ENCODE measurements around the gene MAP2. TPM values are rescaled to one million over a fixed set of nuclear protein-coding genes. Genes with fewer than 3 reads are reported as not detected.

MAP2 gene
- total RNA-seq, 1 experiment from 2014 or later: 7.6 TPM

GRCh38 chr2:209547726-209548125 is 123.9 kb downstream of the MAP2 start (continued):
- TF ChIP-seq HMGXB4 (CRISPR knock-in tag; IDR thresholded peaks at IDR 0.05): no peak
- no peak for TF ChIP-seq USF1 (CRISPR knock-in tag; IDR thresholded peaks at IDR 0.05)
- TF ChIP-seq CDX4 (CRISPR knock-in tag; IDR thresholded peaks at IDR 0.05; ENCODE audit: borderline replicate concordance): no peak

- H3K36me3 Mint-ChIP-seq: no peaks in the 10 kb centered on the region
- no peaks in the 10 kb centered on the region for H3K9me3 Mint-ChIP-seq
- no peak for ATAC-seq
- TF ChIP-seq ZNF532 (CRISPR knock-in tag; IDR thresholded peaks at IDR 0.05; ENCODE audit: borderline replicate concordance): no peak
- TF ChIP-seq ZNF512 (CRISPR knock-in tag; IDR thresholded peaks at IDR 0.05; ENCODE audit: borderline replicate concordance): no peak
- no peak for TF ChIP-seq SOX15 (CRISPR knock-in tag; IDR thresholded peaks at IDR 0.05)
- no peak for TF ChIP-seq ZNF396 (CRISPR knock-in tag; IDR thresholded peaks at IDR 0.05; ENCODE audit: borderline replicate concordance)
- TF ChIP-seq ZNF416 (CRISPR knock-in tag; IDR thresholded peaks at IDR 0.05): no peak
- no peak for TF ChIP-seq E2F5 (CRISPR knock-in tag; IDR thresholded peaks at IDR 0.05)
- no peak for TF ChIP-seq ZNF425 (CRISPR knock-in tag; conservative IDR thresholded peaks at IDR 0.05)
- no peak for TF ChIP-seq FOXJ3 (CRISPR knock-in tag; IDR thresholded peaks at IDR 0.05; ENCODE audit: borderline replicate concordance)
- no peak for TF ChIP-seq GRHL2 (CRISPR knock-in tag; IDR thresholded peaks at IDR 0.05; ENCODE audit: insufficient replicate concordance, severe bottlenecking)
- no peak for TF ChIP-seq NR3C1 (CRISPR knock-in tag; conservative IDR thresholded peaks at IDR 0.05; ENCODE audit: low read depth)
- TF ChIP-seq SMAD4 (CRISPR knock-in tag; IDR thresholded peaks at IDR 0.05): no peak
- TF ChIP-seq ZNF317 (CRISPR knock-in tag; IDR thresholded peaks at IDR 0.05; ENCODE audit: borderline replicate concordance, low read depth): no peak
- no peak overlapping the region for H3K4me3 Mint-ChIP-seq
- CTCF ChIA-PET: no interaction called here
- no peaks in the 10 kb centered on the region; the same call in 1 of the 2 replicates for H3K27me3 Mint-ChIP-seq (ENCODE audit: low read depth)
- no peak overlapping the region for H3K27ac Mint-ChIP-seq
- POLR2A ChIA-PET: no interaction called here
- H3K4me1 Mint-ChIP-seq: no peaks in the 10 kb centered on the region
- no peak for DNase-seq (ENCODE audit: low spot score)
Measured at GRCh38 chr2:209549589-209549988, 125.7 kb downstream of the MAP2 start.
